Endodermal cell (in vitro differentiated cells): ENCODE data around the gene SCAF4. TPM values are rescaled to one million over a fixed set of nuclear protein-coding genes. Genes with fewer than 3 reads are reported as not detected.

Source experiments
- DNase-seq: peaks from one replicate; pipeline ENCODE4 v3.0.0-alpha.2; 2017
- H3K27ac ChIP-seq: 2 replicates; pipeline ENCODE4 v1.5.1; 2013; ENCODE audit warnings: mild to moderate bottlenecking, low read depth, low read length, moderate library complexity
- H3K27me3 ChIP-seq: 2 replicates; pipeline ENCODE4 v1.6.1; 2013; ENCODE audit warnings: mild to moderate bottlenecking, low read length, moderate library complexity; ENCODE audit not compliant: insufficient read depth, control insufficient read depth, poor library complexity, severe bottlenecking
- H3K36me3 ChIP-seq: 2 replicates; pipeline ENCODE4 v1.7.0; 2013; ENCODE audit warnings: mild to moderate bottlenecking, low read length, moderate library complexity; ENCODE audit not compliant: control insufficient read depth, insufficient read depth
- H3K4me1 ChIP-seq: one replicate; pipeline ENCODE4 v1.7.0; 2013; ENCODE audit warnings: low read length; ENCODE audit not compliant: control insufficient read depth, insufficient read depth
- H3K4me3 ChIP-seq: 2 replicates; pipeline ENCODE4 v1.5.1; 2013; ENCODE audit warnings: mild to moderate bottlenecking, low read length, moderate library complexity
- H3K9ac ChIP-seq: 2 replicates; pipeline ENCODE4 v1.6.1; 2013; ENCODE audit warnings: mild to moderate bottlenecking, low read length, moderate library complexity; ENCODE audit not compliant: poor library complexity, severe bottlenecking; ENCODE audit errors: extremely low read depth
- H3K9me3 ChIP-seq: 2 replicates; pipeline ENCODE4 v1.6.1; 2013; ENCODE audit warnings: mild to moderate bottlenecking, low read length, moderate library complexity; ENCODE audit not compliant: control insufficient read depth
- H3K27ac Mint-ChIP-seq: 2 replicates; pipeline ENCODE4 v1.8.0; 2020; ENCODE audit warnings: mixed read lengths
- H3K27me3 Mint-ChIP-seq: 2 replicates; pipeline ENCODE4 v1.8.0; 2021; ENCODE audit warnings: mild to moderate bottlenecking, mixed read lengths; ENCODE audit not compliant: insufficient read depth
- H3K36me3 Mint-ChIP-seq: 2 replicates; pipeline ENCODE4 v1.8.0; 2020; ENCODE audit warnings: low read depth, mixed read lengths
- H3K4me1 Mint-ChIP-seq: 2 replicates; pipeline ENCODE4 v1.8.0; 2020; ENCODE audit warnings: mixed read lengths
- H3K4me3 Mint-ChIP-seq: 2 replicates; pipeline ENCODE4 v1.8.0; 2020; ENCODE audit warnings: mild to moderate bottlenecking, moderate library complexity, mixed read lengths
- H3K9me3 Mint-ChIP-seq: 2 replicates; pipeline ENCODE4 v1.8.0; 2020; ENCODE audit warnings: mild to moderate bottlenecking, mixed read lengths
- CTCF ChIP-seq: fragments of 200-600 bp; sonication (generic); conservative IDR thresholded peaks from 2 replicates; pipeline ENCODE4 v1.5.0; 2021; ENCODE audit warnings: antibody characterized with exemption, mild to moderate bottlenecking
- WGBS, 2 experiments: methylation state at CpG; one replicate each; pipeline versions ENCODE4 v1.1.5 to v1.1.7; 2013; ENCODE audit warnings: missing lambda C conversion rate in 2 of 2, mixed read lengths in 1 of 2; ENCODE audit not compliant: insufficient coverage in 1 of 2, insufficient read length in 1 of 2; 5-methylcytosine and 5-hydroxymethylcytosine counted together
- total RNA-seq, 2 donors: library from RNA; stranded (reverse); fragmentation: NEBNext Ultra II Directional in 1 of 2; extraction: Animal tissue kit (Norgen Biotek cat#: 25700) in 1 of 2; gene quantifications; 2 replicates in 1 of 2; 3 replicates in 1 of 2; pipeline ENCODE4 v1.2.1, GENCODE V29; 2021

Gene SCAF4
- total RNA-seq, 2 donors from 2014 or later = 61.3 to 67.8 TPM

- Mint-ChIP-seq H3K27me3 (no peaks in the 10 kb centered on the region), H3K36me3 (peaks cover 19% of the 10 kb centered on the region), H3K9me3 (no peaks in the 10 kb centered on the region), H3K4me1 (peaks cover 15% of the 10 kb centered on the region), H3K4me3 (no peak overlapping the region), H3K27ac (no peak overlapping the region)
- Histone ChIP-seq H3K27me3 (no peaks in the 10 kb centered on the region), H3K4me1 (peaks cover 5% of the 10 kb centered on the region), H3K4me3 (peak overlapping the region; percentile 83), H3K36me3 (peaks cover 10% of the 10 kb centered on the region), H3K9me3 (no peaks in the 10 kb centered on the region), H3K9ac (no peak overlapping the region), H3K27ac (no peak overlapping the region)
- DNase-seq = no peak
- no peak for TF ChIP-seq CTCF
- 84 to 97% methylated on average over 3 of the region's 3 CpGs for WGBS, 2 experiments
Measured at GRCh38 chr21:31728952-31729351, 3.0 kb downstream of the SCAF4 start.

DNA sequence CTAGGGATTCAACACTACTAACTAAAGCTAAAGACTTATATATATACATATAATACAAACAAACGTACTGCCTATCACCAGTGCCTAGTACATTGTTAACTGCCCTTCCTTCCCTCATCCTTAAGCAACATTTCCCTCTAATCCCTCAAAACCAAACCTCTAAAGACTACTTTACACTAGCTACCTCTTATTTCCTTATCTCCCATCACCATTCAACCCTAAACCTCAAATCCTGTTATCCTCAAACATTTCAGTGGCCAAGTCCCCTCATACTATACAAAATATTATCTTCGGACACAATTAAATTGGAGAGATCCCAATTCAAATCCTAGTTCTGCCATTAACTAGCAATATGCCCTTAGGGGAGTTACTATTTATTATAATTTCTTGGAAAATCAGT, 3.7 kb downstream of the SCAF4 start:
- no peak overlapping the region for H3K4me3 Mint-ChIP-seq
- peaks cover 15% of the 10 kb centered on the region for H3K4me1 Mint-ChIP-seq

GRCh38 chr21:31727181-31727580, 4.7 kb downstream of the SCAF4 start:
- WGBS, 2 experiments = 92 to 94% methylated on average over 7 of the region's 7 CpGs
- TF ChIP-seq CTCF = no peak
- H3K36me3 ChIP-seq = peaks cover 10% of the 10 kb centered on the region
- no peak overlapping the region for H3K9ac ChIP-seq
- Mint-ChIP-seq H3K4me1 (peaks cover 15% of the 10 kb centered on the region), H3K27me3 (no peaks in the 10 kb centered on the region), H3K27ac (no peak overlapping the region), H3K9me3 (no peaks in the 10 kb centered on the region), H3K4me3 (no peak overlapping the region), H3K36me3 (peaks cover 19% of the 10 kb centered on the region)
- no peak for DNase-seq
- no peaks in the 10 kb centered on the region for H3K27me3 ChIP-seq
- H3K4me1 ChIP-seq = peaks cover 5% of the 10 kb centered on the region
- no peaks in the 10 kb centered on the region for H3K9me3 ChIP-seq
- H3K4me3 ChIP-seq = no peak overlapping the region
- H3K27ac ChIP-seq = no peak overlapping the region

More for the DNA sequence above, 3.7 kb downstream of the SCAF4 start:
- Mint-ChIP-seq H3K9me3 (no peaks in the 10 kb centered on the region), H3K36me3 (peaks cover 19% of the 10 kb centered on the region), H3K27me3 (no peaks in the 10 kb centered on the region), H3K27ac (no peak overlapping the region)
- peaks cover 5% of the 10 kb centered on the region for H3K4me1 ChIP-seq
- peaks cover 10% of the 10 kb centered on the region for H3K36me3 ChIP-seq
- no peaks in the 10 kb centered on the region for H3K27me3 ChIP-seq
- no peak overlapping the region for H3K9ac ChIP-seq
- no peak for TF ChIP-seq CTCF
- DNase-seq = no peak
- no peaks in the 10 kb centered on the region for H3K9me3 ChIP-seq
- H3K27ac ChIP-seq = no peak overlapping the region
- WGBS, 2 experiments = 83 to 90% methylated on average over 1 to 2 of the region's 2 CpGs
- no peak overlapping the region for H3K4me3 ChIP-seq
